ENCODE measurements around the gene CPEB2. TPM values are rescaled to one million over a fixed set of nuclear protein-coding genes. Genes with fewer than 3 reads are reported as not detected.

The CPEB2 gene
- total RNA-seq, 1 donor from 2014 or later, result 38.7 TPM

DNA sequence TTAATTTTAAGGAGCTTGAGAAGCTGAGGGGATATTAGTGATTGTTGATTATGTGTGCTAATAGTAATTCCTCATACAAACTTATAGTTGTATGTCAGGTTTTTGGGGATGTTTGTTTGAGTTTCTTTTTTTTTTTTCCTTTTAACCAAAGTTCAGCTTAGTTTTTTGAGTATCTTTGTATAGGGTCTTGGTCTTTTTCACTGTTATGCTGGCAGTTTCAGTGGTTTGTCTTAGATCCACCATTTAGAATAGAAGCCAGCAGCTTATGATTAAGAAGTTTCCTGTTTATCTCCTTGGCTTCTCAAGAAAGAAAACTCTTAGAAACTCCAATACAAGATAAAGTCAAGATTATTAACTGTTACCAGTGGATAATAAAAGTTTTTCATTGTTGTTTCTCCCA, 16.1 kb downstream of the CPEB2 start:
- DNase-seq (ENCODE audit: low spot score), result no peak
- Mint-ChIP-seq H3K27ac (ENCODE audit: unreplicated experiment) (peak overlapping the region; percentile 39), H3K36me3 (ENCODE audit: low read depth) (peaks cover 20% of the 10 kb centered on the region), H3K4me1 (ENCODE audit: low read depth) (peaks cover 68% of the 10 kb centered on the region), H3K9me3 (ENCODE audit: low read depth) (no peaks in the 10 kb centered on the region), H3K27me3 (ENCODE audit: low read depth) (no peaks in the 10 kb centered on the region), H3K4me3 (ENCODE audit: unreplicated experiment) (no peak overlapping the region)
- TF ChIP-seq, protein P1, sequence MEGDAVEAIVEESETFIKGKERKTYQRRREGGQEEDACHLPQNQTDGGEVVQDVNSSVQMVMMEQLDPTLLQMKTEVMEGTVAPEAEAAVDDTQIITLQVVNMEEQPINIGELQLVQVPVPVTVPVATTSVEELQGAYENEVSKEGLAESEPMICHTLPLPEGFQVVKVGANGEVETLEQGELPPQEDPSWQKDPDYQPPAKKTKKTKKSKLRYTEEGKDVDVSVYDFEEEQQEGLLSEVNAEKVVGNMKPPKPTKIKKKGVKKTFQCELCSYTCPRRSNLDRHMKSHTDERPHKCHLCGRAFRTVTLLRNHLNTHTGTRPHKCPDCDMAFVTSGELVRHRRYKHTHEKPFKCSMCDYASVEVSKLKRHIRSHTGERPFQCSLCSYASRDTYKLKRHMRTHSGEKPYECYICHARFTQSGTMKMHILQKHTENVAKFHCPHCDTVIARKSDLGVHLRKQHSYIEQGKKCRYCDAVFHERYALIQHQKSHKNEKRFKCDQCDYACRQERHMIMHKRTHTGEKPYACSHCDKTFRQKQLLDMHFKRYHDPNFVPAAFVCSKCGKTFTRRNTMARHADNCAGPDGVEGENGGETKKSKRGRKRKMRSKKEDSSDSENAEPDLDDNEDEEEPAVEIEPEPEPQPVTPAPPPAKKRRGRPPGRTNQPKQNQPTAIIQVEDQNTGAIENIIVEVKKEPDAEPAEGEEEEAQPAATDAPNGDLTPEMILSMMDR (IDR thresholded peaks at IDR 0.05), result no peak

DNA sequence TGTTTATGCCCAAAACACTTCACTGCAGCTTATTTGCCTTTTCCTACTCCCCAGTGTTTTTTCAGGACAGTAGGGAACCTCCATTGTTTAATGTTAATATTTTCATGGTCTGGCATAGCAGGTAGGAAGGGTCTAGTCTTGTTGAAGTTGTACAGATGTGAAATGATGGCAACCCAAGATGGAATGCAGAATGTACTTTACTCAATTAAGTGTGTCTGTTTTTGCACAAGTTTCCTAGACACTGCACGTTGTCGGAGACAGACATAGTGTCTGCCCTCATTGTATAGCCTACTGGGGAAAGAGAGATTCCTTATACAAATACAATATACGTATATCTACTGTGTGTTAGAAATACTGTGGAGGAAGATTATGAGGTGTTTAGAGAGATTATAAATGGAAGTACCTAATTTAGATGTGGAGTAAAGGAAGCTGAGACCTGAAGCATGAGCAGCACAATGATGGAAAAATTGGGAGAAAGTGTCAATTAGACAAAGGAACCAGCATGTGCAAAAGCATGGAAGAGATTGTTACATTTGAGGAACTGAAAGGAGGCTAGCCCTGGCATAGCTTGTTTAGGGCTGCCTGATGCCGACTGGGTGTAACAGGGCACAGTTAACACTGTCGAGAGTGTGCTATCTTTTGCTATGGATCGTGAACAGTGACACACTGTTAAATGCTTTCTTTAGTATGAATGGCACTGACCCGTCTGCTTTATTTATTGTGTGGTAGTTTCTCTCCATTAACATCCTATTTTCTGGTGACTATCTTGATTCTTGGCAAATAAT, 18.4 kb downstream of the CPEB2 start:
- no peaks in the 10 kb centered on the region for H3K9me3 Mint-ChIP-seq (ENCODE audit: low read depth)
- H3K27ac Mint-ChIP-seq (ENCODE audit: unreplicated experiment), result peak overlapping the region; percentile 23
- H3K27me3 Mint-ChIP-seq (ENCODE audit: low read depth), result no peaks in the 10 kb centered on the region
- DNase-seq (ENCODE audit: low spot score), result no peak
- TF ChIP-seq, protein P1 (IDR thresholded peaks at IDR 0.05), result no peak
- no peak overlapping the region for H3K4me3 Mint-ChIP-seq (ENCODE audit: unreplicated experiment)
- H3K4me1 Mint-ChIP-seq (ENCODE audit: low read depth), result peaks cover 70% of the 10 kb centered on the region
- H3K36me3 Mint-ChIP-seq (ENCODE audit: low read depth), result peaks cover 25% of the 10 kb centered on the region

DNA sequence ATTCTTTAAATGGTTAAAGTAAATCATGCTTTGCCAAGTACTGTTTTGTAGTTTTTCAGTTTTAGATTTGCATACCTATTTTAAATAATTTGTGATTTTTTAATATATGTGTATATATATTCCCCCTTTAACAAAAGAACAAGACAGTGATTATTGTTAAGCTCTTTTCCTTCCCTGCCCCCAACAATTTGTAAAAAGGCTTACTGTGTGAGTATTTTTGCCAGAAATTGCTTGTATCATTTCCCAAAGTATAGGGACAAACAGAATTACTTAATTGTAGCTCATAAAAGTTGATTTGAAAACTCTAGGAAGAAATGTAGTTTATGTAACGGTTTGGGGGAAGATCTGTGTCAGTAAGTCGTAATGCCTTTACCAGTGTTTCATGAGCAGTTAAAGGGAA, 19.0 kb downstream of the CPEB2 start:
- Mint-ChIP-seq H3K9me3 (ENCODE audit: low read depth) (no peaks in the 10 kb centered on the region), H3K4me3 (ENCODE audit: unreplicated experiment) (no peak overlapping the region), H3K36me3 (ENCODE audit: low read depth) (peaks cover 25% of the 10 kb centered on the region), H3K4me1 (ENCODE audit: low read depth) (peaks cover 66% of the 10 kb centered on the region), H3K27ac (ENCODE audit: unreplicated experiment) (peak overlapping the region; percentile 93), H3K27me3 (ENCODE audit: low read depth) (no peaks in the 10 kb centered on the region)
- TF ChIP-seq, protein P1 (IDR thresholded peaks at IDR 0.05), result no peak
- DNase-seq (ENCODE audit: low spot score), result no peak

DNA sequence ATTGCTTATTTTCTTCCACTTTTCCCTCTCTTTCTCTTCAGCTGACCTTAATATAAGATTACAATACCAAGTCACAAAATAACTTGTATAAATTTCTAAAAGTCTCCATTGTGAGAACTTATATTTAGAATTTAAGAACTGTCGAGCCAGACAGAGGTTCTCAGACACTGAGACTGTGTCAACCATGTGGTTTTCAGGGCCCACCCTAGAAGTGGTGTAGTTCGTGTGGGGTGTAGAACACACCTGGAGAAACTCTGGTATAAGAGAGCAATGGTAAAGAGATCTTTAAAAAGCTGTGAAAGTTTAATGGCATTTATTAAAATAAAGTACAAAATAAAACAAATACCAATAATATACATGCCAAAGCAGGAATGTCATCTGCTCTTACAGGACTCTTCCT, 19.7 kb downstream of the CPEB2 start:
- Mint-ChIP-seq H3K4me3 (ENCODE audit: unreplicated experiment) (no peak overlapping the region), H3K9me3 (ENCODE audit: low read depth) (no peaks in the 10 kb centered on the region), H3K4me1 (ENCODE audit: low read depth) (peaks cover 60% of the 10 kb centered on the region), H3K27ac (ENCODE audit: unreplicated experiment) (peak overlapping the region; percentile 93), H3K27me3 (ENCODE audit: low read depth) (no peaks in the 10 kb centered on the region), H3K36me3 (ENCODE audit: low read depth) (peaks cover 25% of the 10 kb centered on the region)
- TF ChIP-seq, protein P1 (IDR thresholded peaks at IDR 0.05), result no peak
- no peak for DNase-seq (ENCODE audit: low spot score)

DNA sequence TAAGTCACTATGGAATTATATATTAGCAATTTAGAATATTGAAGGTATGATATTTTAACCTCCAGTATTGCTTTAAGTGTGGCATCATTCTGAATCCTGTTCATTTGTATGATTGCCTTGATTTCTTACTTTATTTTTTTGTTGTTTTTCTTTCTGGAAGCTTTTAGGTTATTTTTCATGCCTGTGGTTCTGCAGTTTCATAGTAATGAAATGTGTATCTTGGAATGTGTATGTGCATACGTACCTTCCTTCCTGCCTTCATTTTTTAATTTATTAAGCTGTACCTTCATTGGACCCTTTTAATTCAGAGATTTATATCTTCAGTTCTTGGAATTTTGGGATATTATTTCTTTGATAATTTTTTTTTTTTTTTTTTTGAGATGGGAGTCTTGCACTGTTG, 22.1 kb downstream of the CPEB2 start:
- TF ChIP-seq, protein P1 (IDR thresholded peaks at IDR 0.05), result no peak
- Mint-ChIP-seq H3K36me3 (ENCODE audit: low read depth) (peaks cover 25% of the 10 kb centered on the region), H3K9me3 (ENCODE audit: low read depth) (no peaks in the 10 kb centered on the region), H3K27me3 (ENCODE audit: low read depth) (no peaks in the 10 kb centered on the region), H3K27ac (ENCODE audit: unreplicated experiment) (peak overlapping the region; percentile 22), H3K4me1 (ENCODE audit: low read depth) (peaks cover 67% of the 10 kb centered on the region), H3K4me3 (ENCODE audit: unreplicated experiment) (no peak overlapping the region)
- no peak for DNase-seq (ENCODE audit: low spot score)
